Measurements from ENCODE around the gene IFNA10.
"Not testable (repeated sequence)": the region's sequence is repeated elsewhere in the genome, so short reads cannot be mapped to it uniquely, and the experiment has no call there.

Gene IFNA10

DNA sequence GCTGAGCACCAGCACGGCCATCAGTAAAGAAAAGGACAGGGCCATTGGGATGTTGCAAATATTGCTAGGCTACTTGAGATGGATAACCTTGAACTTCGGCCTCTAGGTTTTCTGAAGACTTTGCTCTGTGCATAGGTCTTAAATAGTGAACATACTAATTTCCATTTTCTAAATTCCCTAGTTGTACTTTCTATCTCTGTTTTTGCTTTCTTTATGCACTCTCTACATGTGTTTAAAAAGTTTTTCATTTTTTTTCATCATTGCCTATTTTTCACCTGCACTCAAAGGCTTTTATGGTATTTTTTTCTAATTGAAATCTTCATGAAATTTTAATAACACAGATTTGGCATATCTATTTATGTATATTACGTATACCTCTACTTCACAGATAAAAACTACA lies 19.5 kb downstream of the IFNA10 start, which contains the start of gene IFNA4:
Gene IFNA4, minus strand, starts transcription at position 101 of the 400 bp plus-strand sequence. Its CDS starts 56 bp downstream, at position 45.
- DNase-seq, result not testable (repeated sequence)

DNA sequence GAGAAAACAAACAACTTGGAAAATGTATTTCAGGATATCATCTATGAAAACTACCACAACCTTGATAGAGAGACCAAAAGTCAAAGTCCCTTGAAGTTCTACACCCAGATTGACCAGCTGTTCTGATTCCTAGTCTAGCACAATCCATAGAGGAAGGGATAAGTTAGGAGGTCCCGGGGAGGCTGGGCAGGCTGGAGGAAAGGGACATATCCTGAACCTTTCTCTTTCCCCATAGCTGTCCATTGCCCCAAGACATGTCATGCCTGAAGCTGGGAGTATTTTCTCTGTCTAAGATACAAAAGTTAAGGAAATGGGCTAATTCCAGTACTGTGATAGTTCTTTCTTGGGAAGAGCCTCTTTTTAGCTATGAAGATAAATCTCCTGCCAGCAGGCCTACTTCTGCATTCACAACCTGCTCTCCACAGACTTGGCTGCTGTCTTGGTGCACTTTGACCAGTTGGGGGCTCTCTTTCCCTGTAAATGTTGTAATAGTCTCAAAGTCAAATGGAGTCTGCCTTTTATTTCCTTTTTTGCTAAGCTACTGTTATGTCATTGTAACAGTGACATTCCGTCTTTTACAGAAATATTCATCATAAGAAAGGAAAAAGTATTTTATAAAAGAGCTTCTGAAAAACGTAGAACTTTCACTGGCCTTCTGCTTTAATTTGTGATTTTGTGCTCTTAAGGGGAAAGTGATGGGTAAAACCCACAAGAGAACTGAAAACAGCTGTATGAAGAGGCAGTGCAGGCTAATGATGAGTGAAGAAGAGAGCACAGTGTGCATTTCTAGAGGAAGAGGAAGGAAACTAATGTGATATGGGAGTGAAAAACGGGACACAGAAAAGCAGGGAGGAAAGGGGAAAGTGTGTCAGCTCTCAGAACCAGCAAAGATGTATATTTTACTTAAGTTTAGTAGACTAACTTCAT lies 23.9 kb downstream of the IFNA10 start:
- peak in 1 of 2 donors; percentile 11 for DNase-seq

DNA sequence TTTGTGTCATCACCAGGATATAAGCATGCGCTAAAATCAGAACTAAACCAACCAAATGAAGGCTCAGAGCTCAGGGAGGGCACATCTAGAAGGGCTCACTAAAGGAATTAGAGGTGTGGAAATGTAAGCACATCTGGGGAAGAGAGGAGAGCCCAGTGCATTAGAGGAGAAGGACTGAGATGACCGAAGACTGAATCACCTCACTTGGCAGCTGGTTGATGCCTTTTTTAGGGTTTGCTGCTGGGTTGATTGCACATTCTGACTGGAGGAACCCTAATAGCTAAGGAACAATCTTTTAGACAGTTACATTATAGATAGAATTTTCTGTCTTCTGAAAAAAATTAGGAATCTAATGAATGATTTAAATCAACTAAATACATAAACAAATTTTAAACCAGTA lies 32.3 kb downstream of the IFNA10 start:
- DNase-seq, result no peak

DNA sequence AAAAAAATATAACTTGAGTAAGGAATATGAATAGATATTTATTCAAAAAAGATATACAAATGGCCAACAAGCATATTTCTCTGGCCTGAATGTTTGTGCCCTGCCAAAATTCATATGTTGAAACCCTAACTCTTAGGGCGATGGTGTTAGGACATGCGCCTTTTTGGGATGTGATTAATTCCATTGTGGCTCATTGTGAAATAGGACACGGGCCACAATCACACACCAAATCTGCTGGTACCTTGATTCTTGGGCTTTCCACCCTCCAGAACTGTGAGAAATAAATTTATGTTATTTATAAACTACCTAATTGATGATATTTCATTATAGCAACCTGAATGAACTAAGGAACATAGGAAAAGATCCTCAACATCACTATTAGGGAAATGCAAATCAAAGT lies 34.8 kb downstream of the IFNA10 start:
- DNase-seq, result no peak

DNA sequence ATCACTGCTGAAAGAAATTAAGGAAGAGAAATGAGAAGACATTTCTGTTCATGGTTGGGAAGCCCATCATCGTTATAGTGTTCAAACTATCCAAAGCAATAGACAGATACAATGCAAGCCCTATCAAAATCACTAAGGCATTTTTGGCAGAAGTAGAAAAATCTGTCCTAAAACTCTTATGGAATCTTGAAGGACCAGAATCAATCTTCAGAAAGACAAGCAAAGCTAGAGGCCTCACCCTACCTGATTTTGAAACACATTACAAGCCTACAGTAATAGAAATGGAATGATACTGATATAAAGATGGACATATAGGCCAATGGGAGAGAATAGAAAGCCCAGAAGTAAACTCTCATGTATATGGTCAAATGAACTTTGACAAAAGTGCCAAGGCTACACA lies 35.6 kb downstream of the IFNA10 start:
- DNase-seq, result no peak

DNA sequence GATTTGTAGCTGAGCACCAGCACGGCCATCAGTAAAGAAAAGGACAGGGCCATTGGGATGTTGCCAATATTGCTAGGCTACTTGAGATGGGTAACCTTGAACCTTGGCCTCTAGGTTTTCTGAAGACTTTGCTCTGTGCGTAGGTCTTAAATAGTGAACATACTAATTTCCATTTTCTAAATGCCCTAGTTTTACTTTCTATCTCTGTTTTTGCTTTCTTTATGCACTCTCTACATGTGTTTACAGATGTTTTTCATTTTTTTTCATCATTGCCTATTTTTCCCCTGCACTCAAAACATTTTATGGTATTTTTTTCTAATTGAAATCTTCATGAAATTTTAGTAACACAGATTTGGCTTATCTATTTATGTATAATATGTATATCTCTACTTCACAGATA lies 40.4 kb downstream of the IFNA10 start, which contains the start of gene IFNA21:
Gene IFNA21, minus strand, starts transcription at position 101 of the 400 bp plus-strand sequence. Its CDS starts 48 bp downstream, at position 53.
- DNase-seq, result not testable (repeated sequence)

DNA sequence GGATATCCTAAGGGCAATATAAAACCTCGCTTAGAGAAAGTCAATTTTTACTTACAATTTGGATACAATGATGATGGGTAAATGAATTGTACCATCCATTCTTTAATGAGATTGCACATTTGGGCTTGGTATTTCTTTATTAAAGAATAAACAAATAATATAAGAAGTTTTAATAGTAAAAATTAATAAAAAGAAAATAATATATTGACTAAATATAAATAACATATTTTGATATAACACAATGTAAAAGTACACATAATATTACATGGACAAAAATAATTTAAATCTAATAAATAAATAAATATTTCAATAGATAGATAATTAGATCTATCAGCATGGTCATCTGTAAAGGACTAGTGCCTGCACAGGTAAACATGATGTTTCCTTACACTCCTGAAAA lies 41.4 kb downstream of the IFNA10 start:
- DNase-seq, result no peak

DNA sequence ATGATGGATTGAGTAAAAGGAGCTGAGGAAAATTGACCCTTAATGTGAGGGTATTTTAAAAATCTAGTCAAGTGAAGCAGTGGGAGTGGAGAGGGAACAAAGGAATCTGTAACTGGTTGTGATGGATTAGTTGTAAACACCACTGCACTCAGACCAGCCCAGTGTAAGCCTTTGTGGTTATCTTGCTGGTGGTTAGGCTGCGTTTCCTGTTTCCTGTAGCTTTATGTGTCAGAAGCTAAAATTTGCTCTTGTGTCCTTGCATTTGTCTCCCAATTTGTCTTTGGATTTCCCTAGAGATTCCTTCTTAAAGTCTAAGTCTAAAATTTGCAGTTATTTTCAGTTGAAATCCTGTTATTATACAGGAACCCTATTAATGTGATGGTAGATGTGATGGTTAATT lies 46.8 kb downstream of the IFNA10 start:
- DNase-seq, result peak in 1 of 2 donors; percentile 7
